ENCODE data around the gene SPON1. TPM values are rescaled to one million over a fixed set of nuclear protein-coding genes. Genes with fewer than 3 reads are reported as not detected.
"Not testable (repeated sequence)": the region's sequence is repeated elsewhere in the genome, so short reads cannot be mapped to it uniquely, and the experiment has no call there.

SPON1 gene
- total RNA-seq, 2 experiments from 2014 or later, result 3.8 to 3.9 TPM

DNA sequence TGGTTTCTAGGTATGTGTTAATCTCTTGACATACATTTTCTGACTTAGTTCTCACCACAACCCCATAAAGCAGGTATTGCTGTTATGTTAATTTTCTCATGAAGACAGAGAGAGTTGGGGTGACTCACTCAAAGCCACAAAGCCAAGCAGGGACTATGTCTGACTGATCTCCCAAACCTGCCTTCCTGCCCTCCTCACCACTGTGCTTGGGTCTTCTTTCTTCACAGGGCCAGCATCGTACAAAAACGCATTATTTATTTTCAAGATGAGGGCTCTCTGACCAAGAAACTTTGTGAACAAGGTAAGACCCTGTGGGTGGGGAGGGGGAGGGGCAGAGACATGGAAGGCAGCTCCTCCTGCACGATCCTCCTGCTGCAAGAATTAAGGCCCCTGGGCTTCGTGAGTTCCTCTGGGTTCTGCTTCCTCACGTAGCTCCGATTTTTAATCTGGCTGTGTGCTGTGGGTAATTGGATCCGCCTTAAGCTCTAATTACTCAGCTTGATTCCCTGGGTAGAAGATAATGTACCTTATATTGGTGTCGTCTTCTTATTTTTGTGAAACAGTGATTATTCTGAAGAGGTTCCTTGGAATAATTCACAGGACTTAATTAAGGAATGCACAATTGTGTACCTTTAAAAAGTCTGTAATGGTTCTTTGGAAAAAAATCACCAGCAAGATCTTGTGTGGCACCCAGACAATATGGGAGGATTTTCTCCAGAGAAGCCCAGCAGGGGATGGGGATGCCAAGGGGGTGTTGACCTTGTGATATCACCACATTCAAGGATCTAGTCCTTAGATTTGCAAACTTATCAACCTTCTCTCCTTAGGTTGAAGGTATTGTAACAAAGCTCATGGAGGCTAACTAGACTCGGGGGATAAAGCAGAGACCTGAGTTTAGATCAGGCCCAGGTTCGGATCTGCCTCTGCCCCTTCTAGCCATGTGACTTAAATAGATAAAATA lies 112.9 kb downstream of the SPON1 start:
- DNase-seq (peak; percentile 48), ATAC-seq (ENCODE audit: low read depth) (peak; percentile 99)
- Mint-ChIP-seq H3K4me3 (peak overlapping the region; percentile 61), H3K9me3 (no peaks in the 10 kb centered on the region), H3K36me3 (no peaks in the 10 kb centered on the region), H3K27ac (peak overlapping the region; percentile 62), H3K27me3 (peaks cover 2% of the 10 kb centered on the region), H3K4me1 (peaks cover 49% of the 10 kb centered on the region)
- POLR2A ChIA-PET, result interaction anchor here (1.1 kb wide), 1 partner anchor 8 kb away, joined by 4 read pairs; no protein-coding TSS in a partner anchor

DNA sequence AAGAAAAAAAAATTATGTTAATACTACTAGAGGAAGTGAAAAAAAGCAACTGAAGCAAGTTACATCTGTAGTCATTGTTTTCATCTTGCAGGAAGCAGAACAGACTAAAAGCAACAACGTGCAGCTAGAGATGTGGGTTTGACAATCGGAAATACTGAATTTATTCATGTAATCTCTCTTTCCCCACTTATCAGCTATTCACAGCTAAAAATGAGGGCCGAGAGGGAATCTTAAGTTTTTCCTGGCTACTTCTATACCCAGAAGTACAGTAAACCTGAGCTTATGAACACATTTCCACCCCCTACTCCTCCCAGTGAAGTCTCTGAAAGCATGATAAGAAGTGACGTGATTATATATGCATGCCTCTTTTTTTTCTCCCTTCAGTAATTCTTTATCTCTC lies 116.5 kb downstream of the SPON1 start:
- no peaks in the 10 kb centered on the region for H3K36me3 Mint-ChIP-seq
- peak overlapping the region; percentile 57 for H3K27ac Mint-ChIP-seq
- DNase-seq (no peak), ATAC-seq (ENCODE audit: low read depth) (peak; percentile 40)
- no peaks in the 10 kb centered on the region for H3K9me3 Mint-ChIP-seq
- H3K27me3 Mint-ChIP-seq, result peaks cover 2% of the 10 kb centered on the region
- peak overlapping the region; percentile 68 for H3K4me3 Mint-ChIP-seq
- POLR2A ChIA-PET, result no interaction called here
- H3K4me1 Mint-ChIP-seq, result peaks cover 40% of the 10 kb centered on the region

DNA sequence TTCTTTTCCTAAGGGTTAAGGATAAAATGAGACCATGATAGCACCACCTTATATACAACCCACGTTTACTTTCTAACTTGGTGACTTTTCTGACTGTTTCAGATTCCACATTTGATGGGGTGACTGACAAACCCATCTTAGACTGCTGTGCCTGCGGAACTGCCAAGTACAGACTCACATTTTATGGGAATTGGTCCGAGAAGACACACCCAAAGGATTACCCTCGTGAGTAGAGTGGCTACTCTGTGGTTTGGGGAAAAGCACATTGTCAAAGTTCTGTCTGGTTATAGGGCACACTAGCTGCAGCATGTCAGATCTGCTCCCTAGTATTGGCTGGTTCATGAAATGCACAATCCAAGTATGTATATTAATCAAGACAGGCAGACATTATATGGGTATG lies 117.3 kb downstream of the SPON1 start:
- Mint-ChIP-seq H3K4me1 (peaks cover 32% of the 10 kb centered on the region), H3K4me3 (no peak overlapping the region), H3K9me3 (peaks cover 2% of the 10 kb centered on the region), H3K27ac (no peak overlapping the region), H3K27me3 (peaks cover 2% of the 10 kb centered on the region), H3K36me3 (peaks cover 1% of the 10 kb centered on the region)
- DNase-seq (no peak), ATAC-seq (ENCODE audit: low read depth) (no peak)
- POLR2A ChIA-PET, result no interaction called here

DNA sequence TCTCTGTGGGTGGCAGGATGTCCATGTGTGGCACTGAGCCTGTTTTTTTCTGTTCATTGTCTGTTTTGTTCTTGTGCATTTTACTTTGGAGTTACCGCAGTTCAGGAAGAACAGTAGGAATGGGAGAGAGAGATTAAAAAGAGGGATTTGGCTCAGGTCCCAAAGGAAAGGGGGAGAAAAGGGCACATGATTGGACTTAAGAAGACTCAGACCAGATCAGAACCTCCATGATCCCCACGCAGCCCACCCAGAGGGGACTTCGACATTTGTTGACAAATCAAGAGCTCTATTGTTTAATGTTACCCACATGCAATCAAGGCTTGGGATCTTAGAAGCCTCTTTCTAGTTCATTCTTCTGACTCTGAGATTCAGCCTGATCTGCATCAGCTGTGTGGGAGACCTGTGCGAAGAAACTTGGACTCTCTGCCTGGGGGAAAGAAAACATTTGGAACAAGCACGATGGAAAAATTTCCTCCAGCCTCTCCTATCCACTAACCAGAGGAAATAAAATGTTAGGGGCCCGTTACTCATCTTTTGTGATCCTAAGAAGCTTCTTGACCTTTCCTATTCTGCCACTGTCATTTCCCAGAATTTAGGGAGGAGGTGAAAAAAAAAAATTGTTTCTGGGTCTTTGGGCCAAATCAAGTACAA lies 119.2 kb downstream of the SPON1 start:
- Mint-ChIP-seq H3K27me3 (peaks cover 8% of the 10 kb centered on the region), H3K4me1 (peaks cover 23% of the 10 kb centered on the region), H3K4me3 (no peak overlapping the region), H3K9me3 (peaks cover 2% of the 10 kb centered on the region), H3K36me3 (peaks cover 3% of the 10 kb centered on the region), H3K27ac (no peak overlapping the region)
- POLR2A ChIA-PET, result no interaction called here
- DNase-seq, result no peak
- no peak for ATAC-seq (ENCODE audit: low read depth)

DNA sequence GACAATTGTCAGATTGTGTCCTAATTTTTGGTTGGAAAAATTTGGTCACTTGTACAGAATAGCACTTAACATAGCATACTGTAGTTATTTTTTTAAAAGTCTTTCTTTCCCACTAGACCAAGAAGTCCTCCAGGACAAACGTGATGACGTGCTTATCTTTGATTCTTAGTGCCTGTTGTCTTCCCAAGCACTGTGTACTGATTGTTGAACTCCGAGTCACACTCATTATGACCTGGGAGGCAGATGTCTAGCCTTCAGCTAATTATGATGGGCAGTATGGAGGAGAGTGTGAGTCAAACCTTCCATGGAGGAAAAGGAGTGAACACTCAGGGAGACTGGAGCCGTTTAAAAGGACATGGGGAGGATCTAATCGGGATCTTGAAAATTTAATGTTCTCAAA lies 119.8 kb downstream of the SPON1 start:
- POLR2A ChIA-PET, result no interaction called here

DNA sequence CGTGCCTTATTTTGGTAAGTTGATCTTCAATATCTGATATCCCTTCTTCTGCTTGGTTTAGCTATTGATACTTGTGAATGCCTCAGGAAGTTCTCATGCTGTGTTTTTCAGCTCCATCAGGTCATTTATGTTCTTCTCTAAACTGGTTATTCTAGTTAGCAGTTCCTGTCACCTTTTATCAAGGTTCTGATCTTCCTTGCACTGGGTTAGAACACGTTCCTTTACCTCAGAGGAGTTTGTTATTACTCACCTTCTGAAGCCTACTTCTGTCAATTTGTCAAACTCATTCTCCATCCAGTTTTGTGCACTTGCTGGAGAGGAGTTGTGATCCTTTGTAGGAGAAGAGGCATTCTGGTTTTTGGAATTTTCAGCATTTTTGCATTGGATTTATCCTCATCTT lies 126.3 kb downstream of the SPON1 start:
- ATAC-seq (ENCODE audit: low read depth); H3K36me3 Mint-ChIP-seq; H3K4me1 Mint-ChIP-seq; H3K27ac Mint-ChIP-seq; DNase-seq; POLR2A ChIA-PET; H3K9me3 Mint-ChIP-seq; H3K4me3 Mint-ChIP-seq: not testable (repeated sequence)
- peaks cover 14% of the 10 kb centered on the region for H3K27me3 Mint-ChIP-seq

More for the DNA sequence above, 119.8 kb downstream of the SPON1 start:
- no peak overlapping the region for H3K4me3 Mint-ChIP-seq
- peaks cover 13% of the 10 kb centered on the region for H3K27me3 Mint-ChIP-seq
- H3K4me1 Mint-ChIP-seq, result peaks cover 19% of the 10 kb centered on the region
- ATAC-seq (ENCODE audit: low read depth), result no peak
- H3K9me3 Mint-ChIP-seq, result peaks cover 2% of the 10 kb centered on the region
- H3K36me3 Mint-ChIP-seq, result peaks cover 3% of the 10 kb centered on the region
- no peak overlapping the region for H3K27ac Mint-ChIP-seq
- no peak for DNase-seq

DNA sequence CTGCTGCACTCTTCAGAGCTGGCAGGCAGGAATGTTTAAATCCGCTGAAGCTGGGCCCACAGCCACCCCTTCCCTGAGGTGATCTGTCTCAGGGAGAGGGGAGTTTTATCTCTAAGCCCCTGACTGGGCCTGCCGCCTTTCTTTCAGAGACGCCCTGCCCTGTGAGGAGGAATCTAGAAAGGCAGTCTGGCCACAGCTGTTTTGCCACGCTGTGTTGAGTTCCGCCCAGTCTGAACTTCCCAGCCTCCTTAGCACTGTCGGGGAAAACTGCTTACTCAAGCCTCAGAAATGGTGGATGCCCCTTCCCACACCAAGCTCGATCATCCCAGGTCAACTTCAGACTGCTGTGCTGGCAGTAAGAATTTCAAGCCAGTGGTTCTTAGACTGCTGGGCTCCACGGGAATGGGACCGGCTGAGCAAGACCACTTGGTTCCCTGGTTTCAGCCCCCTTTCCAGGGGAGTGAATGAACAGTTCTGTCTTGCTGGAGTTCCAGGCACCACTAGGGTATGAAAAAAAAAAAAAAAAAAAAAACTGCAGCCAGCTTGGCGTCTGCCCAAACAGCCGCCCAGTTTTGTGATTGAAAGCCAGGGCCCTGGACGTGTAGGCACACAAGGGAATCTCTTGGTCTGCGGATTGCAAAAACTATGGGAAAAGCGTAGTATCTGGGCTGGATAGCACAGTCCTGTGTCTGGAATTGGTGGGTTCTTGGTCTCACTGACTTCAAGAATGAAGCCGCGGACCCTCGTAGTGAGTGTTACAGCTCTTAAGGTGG lies 127.4 kb downstream of the SPON1 start:
- POLR2A ChIA-PET, result no interaction called here
- H3K9me3 Mint-ChIP-seq, result peaks cover 5% of the 10 kb centered on the region
- H3K27ac Mint-ChIP-seq, result no peak overlapping the region
- H3K36me3 Mint-ChIP-seq, result peaks cover 3% of the 10 kb centered on the region
- H3K27me3 Mint-ChIP-seq, result peaks cover 14% of the 10 kb centered on the region
- peaks cover 4% of the 10 kb centered on the region for H3K4me1 Mint-ChIP-seq
- DNase-seq, result no peak
- H3K4me3 Mint-ChIP-seq, result no peak overlapping the region
- ATAC-seq (ENCODE audit: low read depth), result no peak

DNA sequence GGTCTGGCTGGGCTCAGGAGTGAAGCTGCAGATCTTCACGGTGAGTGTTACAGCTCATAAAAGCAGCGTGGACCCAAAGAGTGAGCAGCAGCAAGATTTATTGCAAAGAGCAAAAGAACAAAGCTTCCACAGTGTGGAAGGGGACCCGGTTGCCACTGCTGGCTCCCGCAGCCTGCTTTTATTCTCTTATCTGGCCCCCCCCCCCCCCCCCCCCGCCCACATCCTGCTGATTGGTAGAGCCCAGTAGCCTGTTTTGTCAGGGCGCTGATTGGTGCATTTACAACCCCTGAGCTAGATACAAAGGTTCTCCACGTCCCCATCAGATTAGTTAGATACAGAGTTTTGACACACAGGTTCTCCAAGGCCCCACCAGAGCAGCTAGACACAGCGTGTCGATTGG lies 128.1 kb downstream of the SPON1 start:
- H3K27ac Mint-ChIP-seq; H3K9me3 Mint-ChIP-seq; H3K36me3 Mint-ChIP-seq; DNase-seq; POLR2A ChIA-PET; H3K4me1 Mint-ChIP-seq; H3K4me3 Mint-ChIP-seq; ATAC-seq (ENCODE audit: low read depth): not testable (repeated sequence)
- H3K27me3 Mint-ChIP-seq, result peaks cover 14% of the 10 kb centered on the region

DNA sequence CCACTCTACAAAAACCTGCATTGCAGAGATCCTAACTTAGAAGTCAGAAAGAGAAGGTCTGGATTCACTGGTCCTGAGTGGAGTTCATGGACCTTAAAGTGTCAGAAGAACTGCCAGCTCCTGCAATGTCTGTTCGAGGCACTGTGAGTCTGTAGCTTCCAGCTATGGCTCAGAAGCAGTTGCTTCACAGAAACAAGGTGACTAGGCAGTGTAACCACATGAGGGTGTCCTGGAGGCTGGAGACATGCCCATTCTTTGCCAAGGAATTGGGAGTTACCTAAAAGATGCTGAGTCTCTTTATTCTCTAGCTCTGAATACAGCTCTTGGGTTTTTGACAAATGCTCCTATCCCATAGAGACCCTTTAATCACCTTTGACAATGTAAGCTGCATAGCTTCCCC lies 130.5 kb downstream of the SPON1 start:
- Mint-ChIP-seq H3K4me3 (no peak overlapping the region), H3K27me3 (peaks cover under 1% of the 10 kb centered on the region), H3K36me3 (peaks cover 1% of the 10 kb centered on the region), H3K9me3 (peaks cover 5% of the 10 kb centered on the region), H3K4me1 (peaks cover 4% of the 10 kb centered on the region), H3K27ac (no peak overlapping the region)
- POLR2A ChIA-PET, result interaction anchor here (1.1 kb wide), 1 partner anchor 15 kb away, joined by 3 read pairs; no protein-coding TSS in a partner anchor
- DNase-seq (no peak), ATAC-seq (ENCODE audit: low read depth) (no peak)

DNA sequence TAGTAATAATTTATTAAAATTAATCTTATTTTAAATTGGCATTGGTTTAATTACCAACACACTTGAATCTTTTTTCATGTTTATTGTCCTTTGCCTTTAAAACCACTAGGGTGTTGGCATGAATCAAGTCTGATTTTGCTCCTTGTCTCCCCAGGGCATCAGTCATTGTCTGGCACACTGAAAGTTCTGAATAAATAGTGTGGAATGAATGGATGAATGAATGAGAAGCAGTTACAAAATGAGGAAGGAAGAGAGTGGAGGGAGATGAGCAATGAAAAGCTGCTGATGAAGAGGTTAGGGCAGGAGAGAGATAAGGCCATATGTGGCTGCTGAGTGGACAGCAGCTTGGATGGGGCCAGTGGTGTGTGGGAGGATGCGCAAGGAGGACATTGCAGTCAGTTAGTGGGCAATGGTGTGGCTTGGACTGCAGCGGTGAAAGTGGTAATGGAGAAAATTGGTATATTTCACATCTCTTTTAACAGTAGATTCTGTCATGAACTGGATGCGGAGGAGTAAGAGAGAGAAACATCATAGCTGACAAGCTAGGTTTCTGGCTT lies 132.0 kb downstream of the SPON1 start:
- DNase-seq, result no peak
- no peak for ATAC-seq (ENCODE audit: low read depth)
- no peaks in the 10 kb centered on the region for H3K9me3 Mint-ChIP-seq
- no peaks in the 10 kb centered on the region for H3K27me3 Mint-ChIP-seq
- H3K4me3 Mint-ChIP-seq, result no peak overlapping the region
- peaks cover 2% of the 10 kb centered on the region for H3K4me1 Mint-ChIP-seq
- no peak overlapping the region for H3K27ac Mint-ChIP-seq
- no peaks in the 10 kb centered on the region for H3K36me3 Mint-ChIP-seq
- POLR2A ChIA-PET, result no interaction called here

DNA sequence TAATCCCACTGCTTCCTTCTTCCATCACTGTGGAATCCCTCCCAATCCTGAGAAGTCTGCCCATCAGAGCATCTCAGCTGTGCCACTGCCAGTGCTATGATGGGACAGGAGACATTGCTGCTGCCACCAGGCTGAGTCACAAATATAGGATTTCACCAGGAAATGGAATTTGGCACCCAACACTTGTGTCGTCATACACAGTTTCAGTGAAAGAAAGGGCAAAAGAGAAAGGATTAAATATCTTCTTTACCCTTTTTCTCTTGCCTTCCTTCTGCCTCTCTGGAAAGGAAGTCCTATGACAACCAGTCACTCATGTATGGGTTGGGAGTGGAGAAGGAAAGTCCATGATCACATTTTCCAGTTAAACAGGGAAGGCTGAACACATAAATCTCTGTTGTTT lies 133.4 kb downstream of the SPON1 start:
- no peak overlapping the region for H3K4me3 Mint-ChIP-seq
- DNase-seq (no peak), ATAC-seq (ENCODE audit: low read depth) (no peak)
- no peaks in the 10 kb centered on the region for H3K27me3 Mint-ChIP-seq
- no peak overlapping the region for H3K27ac Mint-ChIP-seq
- H3K36me3 Mint-ChIP-seq, result no peaks in the 10 kb centered on the region
- H3K9me3 Mint-ChIP-seq, result no peaks in the 10 kb centered on the region
- POLR2A ChIA-PET, result no interaction called here
- peaks cover 2% of the 10 kb centered on the region for H3K4me1 Mint-ChIP-seq

DNA sequence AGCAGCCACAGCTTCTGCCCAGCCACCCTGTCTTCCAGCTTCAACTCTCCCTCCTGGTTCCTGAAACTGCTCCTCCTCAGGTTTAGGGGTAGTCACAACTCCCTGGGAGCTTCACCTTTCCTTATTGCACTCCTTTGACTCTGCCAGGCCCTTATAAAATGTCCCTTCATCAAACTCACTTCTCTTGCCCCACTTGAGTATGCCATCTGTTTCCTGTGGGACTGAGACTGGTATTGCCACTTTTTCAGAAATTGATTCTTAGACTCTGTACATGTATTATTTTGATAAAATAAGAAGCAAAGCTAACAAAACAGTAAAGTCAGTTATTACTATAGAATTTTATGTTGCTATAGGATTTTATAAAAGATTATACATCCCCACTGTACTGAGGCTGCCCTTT lies 134.1 kb downstream of the SPON1 start:
- Mint-ChIP-seq H3K27ac (no peak overlapping the region), H3K4me3 (no peak overlapping the region), H3K4me1 (peaks cover 2% of the 10 kb centered on the region), H3K36me3 (no peaks in the 10 kb centered on the region), H3K9me3 (no peaks in the 10 kb centered on the region), H3K27me3 (no peaks in the 10 kb centered on the region)
- no peak for ATAC-seq (ENCODE audit: low read depth)
- POLR2A ChIA-PET, result no interaction called here
- no peak for DNase-seq

DNA sequence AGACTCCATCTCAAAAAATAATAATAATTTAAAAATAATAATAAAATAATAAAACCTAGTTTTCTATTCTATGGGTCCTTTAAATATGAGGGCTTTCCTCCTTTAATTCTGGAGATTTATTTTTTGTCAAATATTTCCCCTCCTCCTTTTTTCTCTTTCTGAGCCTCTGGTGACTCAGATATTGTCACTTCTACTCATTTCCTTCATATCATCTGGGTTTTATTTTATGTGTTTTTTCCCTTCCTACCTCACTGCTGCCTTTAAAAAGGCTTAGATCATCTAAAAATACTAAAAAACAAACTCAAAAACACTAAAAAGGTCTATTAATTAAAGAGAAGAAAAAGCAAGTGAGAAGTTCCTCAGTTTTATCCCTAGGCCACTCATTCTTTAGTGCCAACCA lies 138.9 kb downstream of the SPON1 start:
- H3K4me1 Mint-ChIP-seq, result no peaks in the 10 kb centered on the region
- ATAC-seq (ENCODE audit: low read depth), result no peak
- no peak overlapping the region for H3K27ac Mint-ChIP-seq
- no peak for DNase-seq
- H3K9me3 Mint-ChIP-seq, result no peaks in the 10 kb centered on the region
- no peaks in the 10 kb centered on the region for H3K36me3 Mint-ChIP-seq
- H3K4me3 Mint-ChIP-seq, result no peak overlapping the region
- no peaks in the 10 kb centered on the region for H3K27me3 Mint-ChIP-seq
- POLR2A ChIA-PET, result no interaction called here
